Fibroblast of the aortic adventitia (primary cell): Measurements from ENCODE around the gene ELK4. TPM values are rescaled to one million over a fixed set of nuclear protein-coding genes. Genes with fewer than 3 reads are reported as not detected.

Source experiments
- DNase-seq: peaks from one replicate; pipeline ENCODE4 v3.0.0-alpha.2; 2010; ENCODE audit warnings: low read depth
- H3K4me3 ChIP-seq: 2 replicates; pipeline ENCODE4 v1.5.1; 2011; ENCODE audit warnings: low read depth, mild to moderate bottlenecking, control low read depth, low read length, moderate library complexity
- total RNA-seq: library from RNA; depleted of rRNA; stranded (reverse); fragments of >200 nt; gene quantifications from 2 replicates; pipeline ENCODE4 v1.2.3, GENCODE V29; 2012; ENCODE audit warnings: low replicate concordance
- TF ChIP-seq, protein P1 (sequence below): IDR thresholded peaks from 2 replicates; pipeline ENCODE4 v1.5.1; 2011; ENCODE audit warnings: mild to moderate bottlenecking, low read length, control low read depth, inconsistent platforms; ENCODE audit not compliant: insufficient read depth

Gene ELK4
- total RNA-seq, 1 donor, result 40.9 TPM

DNA sequence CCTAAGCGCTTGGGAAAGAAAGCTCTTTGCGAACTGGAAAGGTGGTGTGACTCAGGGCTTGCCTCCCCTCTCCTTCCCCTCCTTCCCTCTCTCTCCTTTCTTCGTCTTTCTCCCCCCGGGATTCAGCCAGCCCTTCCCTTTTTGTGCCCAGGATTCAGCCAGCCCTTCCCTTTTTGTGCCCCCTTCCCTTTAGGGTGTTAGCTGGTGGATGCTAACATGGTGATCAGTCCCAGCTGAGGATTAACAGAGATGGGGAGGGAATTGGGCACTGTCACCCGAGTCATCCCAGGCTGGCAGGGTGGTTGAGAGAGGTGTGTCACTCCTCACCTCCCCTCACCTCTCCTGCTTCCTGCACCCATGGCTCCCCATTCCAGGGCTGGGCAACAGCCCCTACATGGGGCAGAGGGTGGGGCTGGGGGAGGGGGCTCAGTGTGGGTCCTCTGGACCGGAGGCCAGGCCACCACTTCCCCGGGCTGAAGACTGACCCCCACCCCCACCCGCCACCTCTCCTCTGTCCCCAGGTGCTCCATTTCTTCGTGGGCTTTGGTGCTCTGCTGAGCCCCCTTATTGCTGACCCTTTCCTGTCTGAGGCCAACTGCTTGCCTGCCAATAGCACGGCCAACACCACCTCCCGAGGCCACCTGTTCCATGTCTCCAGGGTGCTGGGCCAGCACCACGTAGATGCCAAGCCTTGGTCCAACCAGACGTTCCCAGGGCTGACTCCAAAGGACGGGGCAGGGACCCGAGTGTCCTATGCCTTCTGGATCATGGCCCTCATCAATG, 51.5 kb downstream of the ELK4 start:
- DNase-seq, result no peak
- TF ChIP-seq, protein P1, sequence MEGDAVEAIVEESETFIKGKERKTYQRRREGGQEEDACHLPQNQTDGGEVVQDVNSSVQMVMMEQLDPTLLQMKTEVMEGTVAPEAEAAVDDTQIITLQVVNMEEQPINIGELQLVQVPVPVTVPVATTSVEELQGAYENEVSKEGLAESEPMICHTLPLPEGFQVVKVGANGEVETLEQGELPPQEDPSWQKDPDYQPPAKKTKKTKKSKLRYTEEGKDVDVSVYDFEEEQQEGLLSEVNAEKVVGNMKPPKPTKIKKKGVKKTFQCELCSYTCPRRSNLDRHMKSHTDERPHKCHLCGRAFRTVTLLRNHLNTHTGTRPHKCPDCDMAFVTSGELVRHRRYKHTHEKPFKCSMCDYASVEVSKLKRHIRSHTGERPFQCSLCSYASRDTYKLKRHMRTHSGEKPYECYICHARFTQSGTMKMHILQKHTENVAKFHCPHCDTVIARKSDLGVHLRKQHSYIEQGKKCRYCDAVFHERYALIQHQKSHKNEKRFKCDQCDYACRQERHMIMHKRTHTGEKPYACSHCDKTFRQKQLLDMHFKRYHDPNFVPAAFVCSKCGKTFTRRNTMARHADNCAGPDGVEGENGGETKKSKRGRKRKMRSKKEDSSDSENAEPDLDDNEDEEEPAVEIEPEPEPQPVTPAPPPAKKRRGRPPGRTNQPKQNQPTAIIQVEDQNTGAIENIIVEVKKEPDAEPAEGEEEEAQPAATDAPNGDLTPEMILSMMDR, result no peak
- H3K4me3 ChIP-seq, result no peak overlapping the region

DNA sequence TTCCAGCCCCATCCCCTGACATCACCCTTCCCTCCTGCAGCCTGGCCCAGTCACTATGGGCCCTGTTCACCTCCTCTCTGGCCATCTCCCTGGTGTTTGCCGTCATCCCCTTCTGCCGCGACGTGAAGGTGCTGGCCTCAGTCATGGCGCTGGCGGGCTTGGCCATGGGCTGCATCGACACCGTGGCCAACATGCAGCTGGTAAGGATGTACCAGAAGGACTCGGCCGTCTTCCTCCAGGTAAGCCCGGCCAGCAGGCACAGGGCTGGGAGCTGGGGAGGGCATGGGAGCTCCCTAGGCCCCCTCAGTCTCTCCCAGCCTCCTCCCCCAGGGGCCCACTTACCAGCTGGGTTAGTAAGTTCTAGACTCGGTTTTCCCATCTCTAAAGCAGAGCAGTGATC, 52.1 kb downstream of the ELK4 start:
- TF ChIP-seq, protein P1, result no peak
- DNase-seq, result no peak
- H3K4me3 ChIP-seq, result no peak overlapping the region

DNA sequence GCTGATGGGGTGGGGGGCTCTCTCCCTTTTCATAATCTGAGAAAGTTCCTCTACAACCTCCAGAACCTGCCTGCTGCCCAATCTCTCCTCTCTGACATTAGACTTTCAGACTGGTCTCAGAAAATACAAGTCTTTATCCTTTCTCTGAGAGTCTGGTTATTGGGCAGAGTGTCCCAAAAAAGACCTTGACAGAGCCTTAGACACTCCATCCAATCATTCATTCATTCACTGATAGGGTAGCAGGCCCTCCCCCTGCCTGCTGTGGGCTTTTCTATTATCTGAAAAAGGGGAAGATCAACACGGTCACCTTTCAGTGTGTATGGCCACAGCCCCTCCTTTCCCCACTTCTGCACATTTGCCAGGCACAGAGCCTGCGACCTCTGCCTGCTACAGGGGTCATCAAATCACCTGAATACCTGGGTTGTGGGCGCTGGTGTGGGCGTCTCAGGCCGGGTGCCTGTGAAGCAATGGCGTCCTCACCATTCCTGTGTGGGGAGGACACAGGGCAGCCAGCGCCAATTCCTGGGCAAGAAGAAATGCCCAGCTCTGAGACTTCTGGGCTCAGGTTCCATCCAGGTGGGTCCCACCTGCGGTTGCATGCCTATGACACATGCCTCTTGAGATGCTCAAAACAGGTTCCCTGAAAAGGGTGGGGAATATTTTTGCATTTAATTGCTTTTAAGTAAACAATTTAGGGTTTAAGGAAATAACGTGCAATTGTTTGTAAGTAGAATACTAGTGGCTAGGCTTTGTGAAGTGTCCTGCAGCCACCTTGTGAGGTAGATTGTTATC, 52.8 kb downstream of the ELK4 start:
- no peak overlapping the region for H3K4me3 ChIP-seq
- TF ChIP-seq, protein P1, result no peak
- no peak for DNase-seq

DNA sequence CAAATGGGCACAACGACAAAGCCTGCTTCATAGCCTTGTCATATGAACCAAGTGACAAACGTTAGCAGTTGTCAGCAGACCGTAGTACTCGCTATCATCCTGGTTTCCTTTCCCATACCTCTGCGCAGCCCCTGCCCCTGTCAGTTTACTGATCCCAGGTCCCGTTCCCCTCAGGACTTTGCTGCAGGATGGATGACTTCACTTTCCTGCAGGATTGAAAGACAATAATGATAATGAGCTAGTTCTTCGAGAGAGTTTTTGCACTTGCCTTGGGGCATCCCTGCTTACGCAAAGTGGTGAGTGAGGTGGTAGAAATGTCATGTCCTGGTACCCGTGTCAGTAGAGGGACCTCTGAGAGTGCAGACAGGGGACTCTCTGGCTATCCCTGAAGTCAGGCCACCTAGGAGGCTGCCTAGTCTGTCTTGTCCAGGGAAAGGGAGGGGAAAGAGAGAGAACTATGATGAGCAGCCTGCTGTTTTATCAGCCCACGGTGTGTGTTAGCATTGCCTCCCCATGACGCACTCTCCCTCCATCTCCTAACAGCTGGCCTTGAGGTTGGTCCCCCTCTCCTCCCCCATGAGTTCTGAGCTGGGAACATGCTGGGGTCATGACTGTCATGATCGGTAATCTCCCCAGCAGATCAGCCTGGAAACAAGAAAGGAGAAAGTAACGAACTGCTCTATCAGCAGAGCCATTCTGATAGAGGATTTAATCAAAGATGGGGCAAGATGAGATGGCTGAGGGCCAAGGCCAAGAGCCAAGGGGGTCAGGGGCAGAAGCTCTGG, 53.7 kb downstream of the ELK4 start:
- TF ChIP-seq, protein P1, result no peak
- DNase-seq, result no peak
- no peak overlapping the region for H3K4me3 ChIP-seq

DNA sequence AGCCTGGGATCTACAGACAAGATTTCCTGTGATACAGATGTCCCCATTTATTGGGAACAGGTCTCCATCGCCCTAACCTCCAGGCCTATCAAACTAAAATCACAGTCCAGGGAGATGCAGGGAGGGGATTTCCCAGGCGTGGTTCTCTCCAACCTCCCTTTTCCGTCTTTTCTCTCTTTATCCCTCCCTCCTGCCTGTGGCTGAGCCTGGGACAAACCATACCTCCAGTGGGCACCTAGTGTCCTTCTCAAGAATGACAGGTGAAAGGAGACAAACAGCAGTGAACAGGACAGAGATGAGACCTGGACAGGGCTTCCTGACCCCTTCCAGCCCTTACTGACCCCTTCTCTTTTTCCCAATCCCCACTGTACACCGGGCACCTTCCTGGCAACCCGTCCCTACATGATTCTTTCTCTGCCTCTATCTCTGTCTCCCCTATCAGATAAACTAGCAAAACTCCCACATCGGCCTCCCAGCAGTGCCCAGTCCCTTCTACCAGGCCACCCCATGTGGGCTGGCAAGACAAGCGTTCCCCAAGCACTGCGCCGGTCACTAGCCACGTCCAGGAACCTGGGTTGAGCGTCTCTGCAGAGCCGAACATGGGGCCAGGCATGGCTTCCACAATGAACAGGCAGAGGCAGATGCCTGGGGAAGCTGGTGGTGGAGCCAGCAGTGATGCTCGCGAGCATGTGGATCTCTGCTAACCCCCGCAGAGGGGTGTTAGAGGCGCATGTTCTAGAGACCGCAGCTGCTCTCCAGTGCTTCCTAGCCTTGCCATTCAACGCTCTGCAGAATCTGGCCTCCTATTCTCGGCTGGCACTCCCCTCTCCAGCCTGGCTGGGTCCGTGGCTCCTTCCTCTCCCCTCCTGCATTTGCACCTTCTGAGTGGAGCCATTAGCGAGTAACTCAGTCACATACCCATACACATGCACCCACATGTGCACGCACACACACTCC, 54.7 kb downstream of the ELK4 start:
- DNase-seq, result no peak
- TF ChIP-seq, protein P1, result no peak

DNA sequence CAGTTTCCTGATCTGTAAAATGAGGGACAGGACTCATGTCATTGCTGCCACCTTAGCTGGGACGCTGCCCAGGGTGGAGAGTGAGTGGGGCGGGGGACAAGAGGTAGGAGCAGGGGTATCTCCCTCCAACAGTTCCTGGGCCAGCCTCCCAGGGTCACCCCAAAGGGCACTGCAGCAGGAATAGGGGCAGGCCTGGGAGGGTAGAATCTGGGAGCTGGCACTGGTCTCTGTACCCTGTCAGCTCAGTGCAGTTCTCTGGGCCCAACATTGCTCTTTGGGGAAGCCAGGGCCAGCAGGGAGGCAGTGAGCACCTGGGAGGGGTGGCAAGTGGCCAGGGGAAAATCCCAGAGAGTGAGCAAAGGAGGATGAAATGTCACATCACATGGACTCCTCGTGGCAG, 55.8 kb downstream of the ELK4 start:
- TF ChIP-seq, protein P1, result no peak
- peak; percentile 22 for DNase-seq
- H3K4me3 ChIP-seq, result no peak overlapping the region

More for the DNA sequence above, 54.7 kb downstream of the ELK4 start:
- no peak overlapping the region for H3K4me3 ChIP-seq
